GM19395 (cell line): Measurements from ENCODE around the gene BTBD19.
"Not testable (repeated sequence)": the region's sequence is repeated elsewhere in the genome, so short reads cannot be mapped to it uniquely, and the experiment has no call there.

Experiments used
- ATAC-seq: cut with Tn5 transposase; IDR thresholded peaks from one replicate; pipeline ENCODE4 v1.9.1; 2021; ENCODE audit warnings: mild to moderate bottlenecking, moderate library complexity; ENCODE audit not compliant: unreplicated experiment

The BTBD19 gene

GRCh38 chr1:44787506-44787905, 20.8 kb upstream of the BTBD19 start:
- ATAC-seq = no peak

- no peak for ATAC-seq
Measured at GRCh38 chr1:44788120-44788860, 20.0 kb upstream of the BTBD19 start, which contains the start of gene BEST4. Gene BEST4, minus strand, starts transcription at chr1:44788170. Its CDS starts 465 bp downstream, at chr1:44787705.

GRCh38 chr1:44790968-44791801, 17.1 kb upstream of the BTBD19 start:
- ATAC-seq = no peak

GRCh38 chr1:44792736-44793502, 15.4 kb upstream of the BTBD19 start:
- no peak for ATAC-seq

GRCh38 chr1:44797886-44798285, 10.4 kb upstream of the BTBD19 start:
- not testable (repeated sequence) for ATAC-seq

GRCh38 chr1:44798481-44799365, 9.6 kb upstream of the BTBD19 start:
- ATAC-seq = no peak

GRCh38 chr1:44799770-44800584, 8.3 kb upstream of the BTBD19 start, which contains the start of gene PLK3:
Gene PLK3, plus strand, starts transcription at chr1:44800377. Its CDS starts 87 bp downstream, at chr1:44800464.
- peak; percentile 91 for ATAC-seq

- ATAC-seq = no peak
Measured at GRCh38 chr1:44801491-44802305, 6.6 kb upstream of the BTBD19 start.

- no peak for ATAC-seq
Measured at GRCh38 chr1:44802306-44803061, 5.8 kb upstream of the BTBD19 start.

- no peak for ATAC-seq
Measured at GRCh38 chr1:44803062-44803311, 5.3 kb upstream of the BTBD19 start.

- no peak for ATAC-seq
Measured at GRCh38 chr1:44803312-44804095, 4.8 kb upstream of the BTBD19 start.

GRCh38 chr1:44805311-44806024, 2.9 kb upstream of the BTBD19 start:
- ATAC-seq = no peak

GRCh38 chr1:44806025-44806703, 2.2 kb upstream of the BTBD19 start:
- no peak for ATAC-seq

- no peak for ATAC-seq
Measured at GRCh38 chr1:44806704-44807363, 1.5 kb upstream of the BTBD19 start, which contains the start of gene DYNLT4. Gene DYNLT4, minus strand, starts transcription at chr1:44807351. Its CDS starts 683 bp downstream, at chr1:44806668.

- ATAC-seq = peak; percentile 37
Measured at GRCh38 chr1:44807364-44808062, 810 bp upstream of the BTBD19 start.
